Stimulated activated memory B cell treated with anti-CD40 and anti-IgM and Interleukin-4, amounts not matched to agents 10 μg/mL and 1 μg/mL and 100 μg/mL, for 72 hours (primary cell): ENCODE results near the gene NLRC5.
"Not testable (repeated sequence)": the region's sequence is repeated elsewhere in the genome, so short reads cannot be mapped to it uniquely, and the experiment has no call there.

Experiments
- ATAC-seq: fragments of 150-1000 bp; cut with Tn5 transposase; 2 replicates; pipeline ENCODE4 v1.10.0; 2021
- H3K27ac Mint-ChIP-seq: one replicate; pipeline ENCODE4 v1.8.0; 2022; ENCODE audit warnings: mild to moderate bottlenecking, mixed read lengths
- H3K27me3 Mint-ChIP-seq: one replicate; pipeline ENCODE4 v1.8.0; 2022; ENCODE audit warnings: mixed read lengths
- H3K36me3 Mint-ChIP-seq: one replicate; pipeline ENCODE4 v1.8.0; 2022; ENCODE audit warnings: mixed read lengths
- H3K4me1 Mint-ChIP-seq: one replicate; pipeline ENCODE4 v1.8.0; 2022; ENCODE audit warnings: mixed read lengths
- H3K4me3 Mint-ChIP-seq: one replicate; pipeline ENCODE4 v1.8.0; 2022; ENCODE audit warnings: mild to moderate bottlenecking, moderate library complexity, mixed read lengths
- H3K9me3 Mint-ChIP-seq: one replicate; pipeline ENCODE4 v1.8.0; 2022; ENCODE audit warnings: mixed read lengths

The NLRC5 gene

GRCh38 chr16:57069053-57069452 lies 79.7 kb downstream of the NLRC5 start:
- ATAC-seq, result no peak
- H3K9me3 Mint-ChIP-seq, result peaks cover 7% of the 10 kb centered on the region
- peaks cover 98% of the 10 kb centered on the region for H3K36me3 Mint-ChIP-seq
- H3K4me1 Mint-ChIP-seq, result peaks cover 79% of the 10 kb centered on the region
- peak overlapping the region; percentile 85 for H3K27ac Mint-ChIP-seq
- no peak overlapping the region for H3K4me3 Mint-ChIP-seq
- no peaks in the 10 kb centered on the region for H3K27me3 Mint-ChIP-seq

GRCh38 chr16:57069635-57070370 lies 80.4 kb downstream of the NLRC5 start:
- no peak for ATAC-seq
- Mint-ChIP-seq H3K4me1 (peaks cover 73% of the 10 kb centered on the region), H3K36me3 (peaks cover 98% of the 10 kb centered on the region), H3K27me3 (no peaks in the 10 kb centered on the region), H3K4me3 (peak overlapping the region; percentile 48), H3K27ac (peak overlapping the region; percentile 85), H3K9me3 (peaks cover 7% of the 10 kb centered on the region)

DNA sequence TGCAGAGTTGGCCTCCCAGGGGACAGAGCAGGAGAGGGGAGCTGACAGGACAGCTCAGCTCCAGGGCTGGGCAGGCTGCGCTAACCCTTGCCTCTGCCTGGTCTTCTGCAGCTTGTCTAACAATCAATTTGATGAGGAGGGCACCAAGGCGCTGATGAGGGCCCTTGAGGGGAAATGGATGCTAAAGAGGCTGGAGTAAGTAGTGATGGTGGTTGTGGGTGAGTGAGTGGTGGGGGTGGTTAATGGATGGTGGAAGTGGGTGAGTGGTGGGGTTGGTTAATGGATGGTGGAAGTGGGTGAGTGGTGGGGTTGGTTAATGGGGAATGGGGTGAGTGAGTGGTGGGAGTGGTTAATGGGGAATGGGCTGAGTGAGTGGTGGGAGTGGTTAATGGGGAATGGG lies 81.1 kb downstream of the NLRC5 start:
- peak overlapping the region; percentile 85 for H3K27ac Mint-ChIP-seq
- peaks cover 96% of the 10 kb centered on the region for H3K36me3 Mint-ChIP-seq
- peak overlapping the region; percentile 48 for H3K4me3 Mint-ChIP-seq
- H3K27me3 Mint-ChIP-seq, result no peaks in the 10 kb centered on the region
- no peak for ATAC-seq
- H3K4me1 Mint-ChIP-seq, result peaks cover 66% of the 10 kb centered on the region
- peaks cover 7% of the 10 kb centered on the region for H3K9me3 Mint-ChIP-seq

GRCh38 chr16:57071081-57071732 lies 81.8 kb downstream of the NLRC5 start:
- not testable (repeated sequence) for H3K27me3 Mint-ChIP-seq, ATAC-seq, H3K4me3 Mint-ChIP-seq, H3K9me3 Mint-ChIP-seq
- Mint-ChIP-seq H3K27ac (peak overlapping the region; percentile 85), H3K36me3 (peaks cover 94% of the 10 kb centered on the region), H3K4me1 (peaks cover 59% of the 10 kb centered on the region)

DNA sequence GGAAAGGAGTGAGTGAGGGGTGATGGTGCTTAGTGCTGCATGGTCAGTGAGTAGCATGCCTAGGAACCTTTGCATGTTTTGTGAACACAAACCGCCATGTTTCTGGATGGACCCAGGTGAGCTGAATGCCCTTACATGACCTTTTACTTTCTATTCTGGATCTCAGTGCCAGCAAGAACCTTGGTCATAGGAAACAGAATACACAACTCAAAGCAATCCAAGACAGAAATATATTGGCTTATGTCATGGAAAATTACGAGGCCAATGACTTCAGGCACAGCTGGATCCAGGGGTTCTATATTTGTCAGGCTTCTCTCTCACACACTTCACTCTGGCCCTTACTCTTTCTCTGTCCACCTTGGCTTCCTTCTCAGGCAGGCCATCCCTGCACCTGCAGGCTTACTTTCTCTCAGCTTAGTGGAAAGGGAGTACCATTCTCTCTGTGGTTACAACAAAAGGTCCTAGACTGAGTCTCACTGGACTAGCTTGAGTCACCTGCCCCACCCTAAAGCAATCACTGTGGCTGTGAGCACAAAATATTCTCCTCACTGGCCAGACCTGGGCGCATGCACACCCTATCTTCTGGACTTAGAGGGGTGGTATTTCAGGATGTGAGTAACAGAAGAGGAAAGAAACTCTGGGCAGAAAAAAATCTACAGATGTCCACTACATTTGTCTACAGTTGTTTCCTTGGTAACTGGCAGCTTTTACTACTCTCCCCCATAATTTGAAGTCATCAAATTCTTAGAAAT lies 82.7 kb downstream of the NLRC5 start:
- no peak for ATAC-seq
- Mint-ChIP-seq H3K36me3 (peaks cover 94% of the 10 kb centered on the region), H3K9me3 (peaks cover 7% of the 10 kb centered on the region), H3K27me3 (no peaks in the 10 kb centered on the region), H3K4me3 (no peak overlapping the region), H3K4me1 (peaks cover 51% of the 10 kb centered on the region), H3K27ac (peak overlapping the region; percentile 85)

- ATAC-seq, result no peak
- Mint-ChIP-seq H3K4me3 (no peak overlapping the region), H3K4me1 (peaks cover 43% of the 10 kb centered on the region), H3K36me3 (peaks cover 92% of the 10 kb centered on the region), H3K9me3 (peaks cover 7% of the 10 kb centered on the region), H3K27me3 (no peaks in the 10 kb centered on the region), H3K27ac (peak overlapping the region; percentile 85)
Measured at GRCh38 chr16:57072616-57073275, 83.4 kb downstream of the NLRC5 start.

GRCh38 chr16:57077714-57078113 lies 88.4 kb downstream of the NLRC5 start:
- Mint-ChIP-seq H3K4me1 (no peaks in the 10 kb centered on the region), H3K27me3 (no peaks in the 10 kb centered on the region), H3K4me3 (no peak overlapping the region), H3K27ac (peak overlapping the region; percentile 25), H3K36me3 (peaks cover 60% of the 10 kb centered on the region), H3K9me3 (no peaks in the 10 kb centered on the region)
- no peak for ATAC-seq

DNA sequence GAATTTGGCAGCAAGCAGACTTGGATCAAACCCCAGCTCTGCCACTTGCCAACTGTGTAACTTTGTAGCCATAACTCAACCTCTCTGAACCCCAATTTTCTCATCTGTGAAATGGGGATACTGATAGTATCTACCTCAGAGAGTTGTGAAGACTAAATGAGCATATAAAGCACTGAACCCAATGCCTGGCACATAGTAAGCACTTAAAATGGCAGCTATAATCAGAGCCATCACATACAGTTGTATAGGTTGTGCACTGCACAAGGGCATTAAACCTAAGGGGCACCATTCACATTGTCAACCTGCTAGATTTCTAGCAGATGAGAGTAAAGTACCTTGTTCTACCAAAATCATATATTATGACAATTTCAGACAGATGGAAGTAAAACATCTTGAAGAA lies 92.4 kb downstream of the NLRC5 start:
- Mint-ChIP-seq H3K27ac (no peak overlapping the region), H3K36me3 (peaks cover 27% of the 10 kb centered on the region)

GRCh38 chr16:57082664-57083063 lies 93.3 kb downstream of the NLRC5 start:
- no peak overlapping the region for H3K4me3 Mint-ChIP-seq
- no peak for ATAC-seq
- no peak overlapping the region for H3K27ac Mint-ChIP-seq
- H3K9me3 Mint-ChIP-seq, result no peaks in the 10 kb centered on the region
- peaks cover 19% of the 10 kb centered on the region for H3K36me3 Mint-ChIP-seq
- H3K27me3 Mint-ChIP-seq, result no peaks in the 10 kb centered on the region
- peaks cover 10% of the 10 kb centered on the region for H3K4me1 Mint-ChIP-seq

More for the DNA sequence above, 92.4 kb downstream of the NLRC5 start:
- peaks cover 10% of the 10 kb centered on the region for H3K4me1 Mint-ChIP-seq
- no peak for ATAC-seq
- no peaks in the 10 kb centered on the region for H3K9me3 Mint-ChIP-seq
- no peak overlapping the region for H3K4me3 Mint-ChIP-seq
- no peaks in the 10 kb centered on the region for H3K27me3 Mint-ChIP-seq

DNA sequence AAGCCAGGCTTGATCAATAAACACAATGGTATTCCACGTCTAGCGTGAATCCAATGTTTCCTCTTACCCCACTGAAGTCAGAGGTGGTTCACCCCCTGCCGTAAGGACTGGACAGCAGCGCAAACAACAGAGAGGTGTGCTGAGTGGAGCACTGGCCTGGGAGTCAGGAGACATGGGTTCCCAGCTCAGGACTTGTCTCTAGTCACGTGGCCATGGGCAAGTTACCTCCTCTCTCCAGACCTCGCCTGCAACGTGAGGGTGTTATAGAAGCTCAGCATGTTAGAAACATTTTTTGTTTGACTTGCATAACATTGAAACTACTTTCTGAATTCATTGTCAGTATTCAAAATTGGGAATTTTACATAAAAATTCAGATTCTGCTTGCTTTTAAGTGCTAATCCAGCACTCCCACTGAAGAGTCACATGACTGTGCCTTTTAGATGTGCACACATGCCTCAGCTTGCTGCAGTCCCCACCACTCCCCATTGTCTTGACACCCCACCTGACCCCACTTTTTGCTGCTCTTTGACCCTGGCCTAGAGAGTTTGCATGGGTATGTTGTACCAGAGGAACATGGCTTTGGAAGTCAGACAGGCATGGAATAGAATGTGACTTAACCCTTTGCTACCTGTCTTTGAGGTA lies 94.2 kb downstream of the NLRC5 start:
- no peak overlapping the region for H3K4me3 Mint-ChIP-seq
- H3K36me3 Mint-ChIP-seq, result peaks cover 16% of the 10 kb centered on the region
- ATAC-seq, result no peak
- peak overlapping the region; percentile 6 for H3K27ac Mint-ChIP-seq
- H3K27me3 Mint-ChIP-seq, result no peaks in the 10 kb centered on the region
- H3K9me3 Mint-ChIP-seq, result no peaks in the 10 kb centered on the region
- H3K4me1 Mint-ChIP-seq, result peaks cover 10% of the 10 kb centered on the region

DNA sequence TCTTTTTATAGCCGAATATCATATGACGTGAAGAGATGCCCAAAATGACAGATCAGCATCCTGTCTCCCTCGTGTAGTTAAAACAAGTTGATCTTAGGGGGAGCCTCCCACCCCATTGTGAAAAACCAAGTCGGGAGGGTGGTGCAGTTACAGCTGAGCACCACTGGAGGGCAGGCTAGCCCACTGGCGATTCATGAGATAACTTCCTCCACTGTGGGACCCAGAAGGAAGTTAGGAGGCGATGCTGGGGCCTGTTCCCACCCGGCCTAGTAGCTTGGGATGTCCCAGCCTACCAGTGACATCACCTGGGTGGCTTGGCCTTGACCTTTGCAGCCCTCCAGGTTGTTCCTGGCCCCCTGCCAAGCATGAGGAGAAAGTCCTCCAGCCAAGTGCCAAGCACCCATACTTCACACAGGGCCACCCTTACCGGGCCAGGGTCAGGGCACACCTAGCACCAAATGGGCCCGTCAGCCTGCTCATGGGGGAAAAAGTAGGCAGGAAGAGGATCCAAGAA lies 95.0 kb downstream of the NLRC5 start:
- H3K4me1 Mint-ChIP-seq, result peaks cover 10% of the 10 kb centered on the region
- H3K4me3 Mint-ChIP-seq, result no peak overlapping the region
- no peaks in the 10 kb centered on the region for H3K9me3 Mint-ChIP-seq
- H3K27me3 Mint-ChIP-seq, result no peaks in the 10 kb centered on the region
- peaks cover 13% of the 10 kb centered on the region for H3K36me3 Mint-ChIP-seq
- ATAC-seq, result peak; percentile 82
- H3K27ac Mint-ChIP-seq, result peak overlapping the region; percentile 6

- no peak overlapping the region for H3K27ac Mint-ChIP-seq
- peaks cover 10% of the 10 kb centered on the region for H3K4me1 Mint-ChIP-seq
- no peaks in the 10 kb centered on the region for H3K27me3 Mint-ChIP-seq
- no peak for ATAC-seq
- H3K9me3 Mint-ChIP-seq, result no peaks in the 10 kb centered on the region
- H3K4me3 Mint-ChIP-seq, result no peak overlapping the region
- peaks cover 9% of the 10 kb centered on the region for H3K36me3 Mint-ChIP-seq
Measured at GRCh38 chr16:57084996-57085395, 95.6 kb downstream of the NLRC5 start.

- Mint-ChIP-seq H3K4me3 (no peak overlapping the region), H3K27me3 (no peaks in the 10 kb centered on the region), H3K9me3 (no peaks in the 10 kb centered on the region), H3K36me3 (peaks cover 8% of the 10 kb centered on the region), H3K27ac (no peak overlapping the region), H3K4me1 (peaks cover 16% of the 10 kb centered on the region)
- ATAC-seq, result no peak
Measured at GRCh38 chr16:57087003-57087402, 97.6 kb downstream of the NLRC5 start.

- H3K36me3 Mint-ChIP-seq, result no peaks in the 10 kb centered on the region
- H3K27ac Mint-ChIP-seq, result no peak overlapping the region
- H3K27me3 Mint-ChIP-seq, result peaks cover 12% of the 10 kb centered on the region
- ATAC-seq, result no peak
- no peak overlapping the region for H3K4me3 Mint-ChIP-seq
- no peaks in the 10 kb centered on the region for H3K9me3 Mint-ChIP-seq
- H3K4me1 Mint-ChIP-seq, result peaks cover 13% of the 10 kb centered on the region
Measured at GRCh38 chr16:57089406-57089805, 100.0 kb downstream of the NLRC5 start.
